Mucosa of descending colon (tissue), 3 donors: ENCODE measurements around the gene KRT6C. TPM values are rescaled to one million over a fixed set of nuclear protein-coding genes. Genes with fewer than 3 reads are reported as not detected.

ENCODE experiments used
- ATAC-seq: fragments of 200-7000 bp; cut with Tn5 transposase; one replicate; pipeline ENCODE4 v1.9.1; 2020; ENCODE audit warnings: mild to moderate bottlenecking, moderate library complexity
- DNase-seq, 3 donors: peaks; one replicate each; pipeline ENCODE4 v3.0.0-alpha.2; 2020
- H3K36me3 ChIP-seq: fragments of 200-600 bp; one replicate; pipeline ENCODE4 v1.8.0; 2021; ENCODE audit warnings: low read depth, mild to moderate bottlenecking
- H3K4me1 ChIP-seq: fragments of 200-600 bp; one replicate; pipeline ENCODE4 v1.8.0; 2021; ENCODE audit warnings: low read depth, mild to moderate bottlenecking
- H3K4me3 ChIP-seq: fragments of 200-600 bp; one replicate; pipeline ENCODE4 v1.8.0; 2021; ENCODE audit warnings: mild to moderate bottlenecking
- H3K9me3 ChIP-seq: fragments of 200-600 bp; one replicate; pipeline ENCODE4 v1.8.0; 2021; ENCODE audit warnings: mild to moderate bottlenecking
- CTCF ChIP-seq: fragments of 200-600 bp; IDR thresholded peaks from one replicate; pipeline ENCODE4 v1.8.0; 2022; ENCODE audit warnings: antibody characterized with exemption, mild to moderate bottlenecking
- intact Hi-C, 2 donors: fragments of 100-400 bp; cut with DNase I in 1 of 2; cut with micrococcal nuclease in 1 of 2; formaldehyde crosslinking; loops; one replicate each; pipeline versions ENCODE4 v1.11.0 to v1.11.1; 2022; cut with DNase I, micrococcal nuclease
- total RNA-seq, 3 donors: library from RNA; stranded (reverse); fragmentation: NEBNext Ultra II Directional in 2 of 3; extraction: Animal tissue kit (Norgen Biotek cat#: 25700) in 2 of 3; gene quantifications; one replicate each; pipeline versions ENCODE4 v1.2.1 to v1.2.4, GENCODE V29; 2021 to 2023
- donor health status: DM: no; HTN: no; CAD: no; lungs with moderate emphysema.
- donor health status: DM: no; HTN: no; CAD: no.
- donor health status: DM: no; HTN: yes; CAD: no.

The KRT6C gene
- total RNA-seq, 3 donors from 2014 or later = 0.20 TPM; not detected in 2

- peaks cover 8% of the 10 kb centered on the region for H3K4me1 ChIP-seq
- TF ChIP-seq CTCF = no peak
- H3K36me3 ChIP-seq = no peaks in the 10 kb centered on the region
- no peak for ATAC-seq
- intact Hi-C loops = no loop called here
- no peak for DNase-seq
- H3K9me3 ChIP-seq = no peaks in the 10 kb centered on the region
- H3K4me3 ChIP-seq = no peak overlapping the region
These were observed 40.9 kb downstream of the KRT6C start for GRCh38 chr12:52432559-52433207.

- no peak for ATAC-seq
- TF ChIP-seq CTCF = no peak
- no peak overlapping the region for H3K4me3 ChIP-seq
- H3K4me1 ChIP-seq = no peaks in the 10 kb centered on the region
- intact Hi-C loops = no loop called here
- no peak for DNase-seq
- H3K36me3 ChIP-seq = no peaks in the 10 kb centered on the region
- no peaks in the 10 kb centered on the region for H3K9me3 ChIP-seq
These were observed 45.5 kb downstream of the KRT6C start for GRCh38 chr12:52428121-52428520.

GRCh38 chr12:52427083-52427482, 46.5 kb downstream of the KRT6C start:
- intact Hi-C loops = no loop called here
- DNase-seq = no peak
- Histone ChIP-seq H3K4me3 (no peak overlapping the region), H3K9me3 (no peaks in the 10 kb centered on the region), H3K4me1 (no peaks in the 10 kb centered on the region), H3K36me3 (no peaks in the 10 kb centered on the region)
- no peak for ATAC-seq
- no peak for TF ChIP-seq CTCF

GRCh38 chr12:52426034-52426433, 47.6 kb downstream of the KRT6C start:
- no peak for TF ChIP-seq CTCF
- Histone ChIP-seq H3K9me3 (no peaks in the 10 kb centered on the region), H3K4me3 (no peak overlapping the region), H3K4me1 (no peaks in the 10 kb centered on the region), H3K36me3 (no peaks in the 10 kb centered on the region)
- no peak for ATAC-seq
- intact Hi-C loops = no loop called here
- no peak for DNase-seq

- TF ChIP-seq CTCF = no peak
- no peak for ATAC-seq
- H3K4me1 ChIP-seq = no peaks in the 10 kb centered on the region
- no peaks in the 10 kb centered on the region for H3K36me3 ChIP-seq
- H3K4me3 ChIP-seq = no peak overlapping the region
- no peak for DNase-seq
- intact Hi-C loops = no loop called here
- H3K9me3 ChIP-seq = no peaks in the 10 kb centered on the region
These were observed 48.1 kb downstream of the KRT6C start for GRCh38 chr12:52425466-52425865.
